Measurements from ENCODE around the gene PRR19. TPM values are rescaled to one million over a fixed set of nuclear protein-coding genes. Genes with fewer than 3 reads are reported as not detected.

PRR19 gene
- total and polyA plus RNA-seq, 4 donors, result 0.23 to 1.0 (median 0.77) TPM

DNA sequence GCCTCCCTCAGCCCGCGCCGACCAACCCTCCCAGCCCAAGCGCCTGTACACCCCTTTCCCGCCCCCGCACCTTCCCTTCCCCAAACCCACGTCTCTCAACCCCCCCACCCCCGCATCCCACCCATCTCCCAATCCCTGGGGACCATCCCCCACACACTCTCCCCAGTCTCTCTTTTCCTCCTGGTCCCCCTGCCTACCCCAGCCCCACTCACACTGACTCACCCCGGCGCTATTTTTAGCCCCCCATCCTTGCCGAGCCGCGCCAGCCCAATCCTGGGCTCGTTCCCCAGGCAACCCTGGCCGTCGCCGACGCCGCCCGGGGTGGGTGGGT lies 21.2 kb upstream of the PRR19 start:
- Histone ChIP-seq H3K36me3 (ENCODE audit: control insufficient read depth in 4 of 4, insufficient read depth in 4 of 4, low read length in 4 of 4) (peaks cover 0 to 8% (median 1%) of the 10 kb centered on the region in 4 donors), H3K27ac (ENCODE audit: low read depth in 1 of 2, low read length in 1 of 2) (peak overlapping the region; percentile 76 to 96), H3K27me3 (ENCODE audit: control insufficient read depth in 3 of 3, insufficient read depth in 3 of 3, low read length in 2 of 3) (no peaks in the 10 kb centered on the region), H3K9me3 (ENCODE audit: control insufficient read depth in 4 of 4, insufficient read depth in 3 of 4, low read length in 3 of 4) (no peaks in the 10 kb centered on the region), H3K4me1 (ENCODE audit: control insufficient read depth in 5 of 5, insufficient read depth in 5 of 5, low read length in 5 of 5) (peaks cover 31 to 56% (median 37%) of the 10 kb centered on the region in 5 donors), H3K4me3 (peak overlapping the region; percentile 44), H3K9ac (ENCODE audit: insufficient read depth in 1 of 2, low read length in 2 of 2) (no peak overlapping the region)
- ATAC-seq (ENCODE audit: insufficient read depth, low FRiP score), result no peak
- 0 to 1% methylated on average over 19 to 20 of the region's 20 CpGs for WGBS, 2 donors
- DNase-seq, result no peak
- no peak for TF ChIP-seq CTCF (IDR thresholded peaks at IDR 0.05; ENCODE audit: control extremely low read depth, extremely low read depth)

GRCh38 chr19:42281146-42281826 lies 20.6 kb upstream of the PRR19 start:
- Histone ChIP-seq H3K4me1 (ENCODE audit: control insufficient read depth in 5 of 5, insufficient read depth in 5 of 5, low read length in 5 of 5) (peaks cover 35 to 61% (median 41%) of the 10 kb centered on the region in 5 donors), H3K9me3 (ENCODE audit: control insufficient read depth in 4 of 4, insufficient read depth in 3 of 4, low read length in 3 of 4) (no peaks in the 10 kb centered on the region), H3K9ac (ENCODE audit: insufficient read depth in 1 of 2, low read length in 2 of 2) (no peak overlapping the region), H3K4me3 (no peak overlapping the region), H3K27ac (ENCODE audit: low read depth in 1 of 2, low read length in 1 of 2) (peak overlapping the region; percentile 95 to 96), H3K27me3 (ENCODE audit: control insufficient read depth in 3 of 3, insufficient read depth in 3 of 3, low read length in 2 of 3) (no peaks in the 10 kb centered on the region), H3K36me3 (ENCODE audit: control insufficient read depth in 4 of 4, insufficient read depth in 4 of 4, low read length in 4 of 4) (peaks cover 0 to 4% (median 1%) of the 10 kb centered on the region in 4 donors)
- 9% methylated on average over 16 to 25 of the region's 25 CpGs for WGBS, 2 donors
- no peak for ATAC-seq (ENCODE audit: insufficient read depth, low FRiP score)
- TF ChIP-seq CTCF (IDR thresholded peaks at IDR 0.05; ENCODE audit: control extremely low read depth, extremely low read depth), result no peak
- DNase-seq, result peak; percentile 49 to 72 (median 52)

GRCh38 chr19:42281827-42282762 lies 19.8 kb upstream of the PRR19 start:
- Histone ChIP-seq H3K4me3 (no peak overlapping the region), H3K27ac (ENCODE audit: low read depth in 1 of 2, low read length in 1 of 2) (peak overlapping the region; percentile 95 to 96), H3K4me1 (ENCODE audit: control insufficient read depth in 5 of 5, insufficient read depth in 5 of 5, low read length in 5 of 5) (peaks cover 35 to 62% (median 48%) of the 10 kb centered on the region in 5 donors), H3K9ac (ENCODE audit: insufficient read depth in 1 of 2, low read length in 2 of 2) (no peak overlapping the region), H3K9me3 (ENCODE audit: control insufficient read depth in 4 of 4, insufficient read depth in 3 of 4, low read length in 3 of 4) (no peaks in the 10 kb centered on the region), H3K27me3 (ENCODE audit: control insufficient read depth in 3 of 3, insufficient read depth in 3 of 3, low read length in 2 of 3) (no peaks in the 10 kb centered on the region), H3K36me3 (ENCODE audit: control insufficient read depth in 4 of 4, insufficient read depth in 4 of 4, low read length in 4 of 4) (peaks cover 0 to 5% (median under 1%) of the 10 kb centered on the region in 4 donors)
- TF ChIP-seq CTCF (IDR thresholded peaks at IDR 0.05; ENCODE audit: control extremely low read depth, extremely low read depth), result no peak
- ATAC-seq (ENCODE audit: insufficient read depth, low FRiP score) (no peak), DNase-seq (peak in 2 of 3 donors; percentile 20 to 43)
- 23 to 25% methylated on average over 7 of the region's 7 CpGs for WGBS, 2 donors
